BE2C (cell line): Measurements from ENCODE around the gene CPSF3.

ENCODE experiments used
- DNase-seq: peaks from one replicate; pipeline ENCODE4 v3.0.0-alpha.2; 2020
- H3K27me3 ChIP-seq: fragments of 250-450 bp; sonication (Bioruptor Pico); 2 replicates; pipeline ENCODE4 v1.5.1; 2020; ENCODE audit warnings: mild to moderate bottlenecking
- H3K36me3 ChIP-seq: fragments of 250-450 bp; sonication (Bioruptor Pico); 2 replicates; pipeline ENCODE4 v1.5.1; 2020; ENCODE audit warnings: mild to moderate bottlenecking
- H3K4me1 ChIP-seq: fragments of 250-450 bp; sonication (Bioruptor Pico); 2 replicates; pipeline ENCODE4 v1.5.1; 2020
- H3K4me3 ChIP-seq: 2 replicates; pipeline ENCODE4 v1.5.1; 2011; ENCODE audit warnings: low read depth, low read length
- H3K9me3 ChIP-seq: fragments of 250-450 bp; sonication (Bioruptor Pico); 2 replicates; pipeline ENCODE4 v1.5.1; 2020
- TF ChIP-seq, protein P1 (sequence below): IDR thresholded peaks from 2 replicates; pipeline ENCODE4 v1.5.1; 2012; ENCODE audit warnings: mild to moderate bottlenecking, low read depth, low read length

Gene CPSF3

DNA sequence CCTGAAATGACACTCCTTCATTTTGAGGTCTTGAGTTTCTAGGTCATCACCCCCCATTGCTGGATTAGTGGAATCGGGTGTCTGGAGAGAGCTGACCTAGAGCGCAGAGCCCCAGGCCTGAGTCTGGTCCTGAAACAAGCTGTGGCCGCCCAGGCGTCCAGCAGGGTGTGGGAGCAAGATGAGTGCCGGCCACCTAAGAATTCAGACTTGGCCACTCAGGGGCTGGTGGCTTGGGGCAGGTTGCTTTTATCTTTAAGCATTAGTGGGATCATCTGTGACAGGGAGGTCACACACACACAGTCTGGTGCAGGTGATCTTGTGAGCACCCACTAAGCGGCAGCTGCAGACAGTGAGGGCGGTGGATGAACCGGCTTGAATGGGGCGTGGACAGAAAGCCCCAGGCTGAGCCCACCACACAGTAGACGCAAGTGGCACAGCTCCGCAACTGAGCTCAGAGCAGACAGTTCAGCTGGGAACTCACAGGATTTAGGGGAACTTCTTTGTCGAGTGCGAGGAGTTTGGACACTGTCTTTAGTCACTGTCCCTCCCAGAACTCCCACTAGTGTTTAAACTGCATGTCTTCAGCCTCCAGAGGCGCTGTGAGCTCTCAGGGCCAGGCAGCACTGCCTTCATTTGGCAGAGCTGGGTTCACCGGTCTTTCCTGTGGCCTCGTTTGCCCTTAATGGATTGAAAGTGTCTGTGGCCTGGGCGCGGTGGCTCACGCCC is 21.6 kb upstream of the CPSF3 start:
- Histone ChIP-seq H3K36me3 (peaks cover 6% of the 10 kb centered on the region), H3K4me1 (no peaks in the 10 kb centered on the region), H3K4me3 (no peak overlapping the region), H3K27me3 (no peaks in the 10 kb centered on the region), H3K9me3 (no peaks in the 10 kb centered on the region)
- no peak for DNase-seq
- TF ChIP-seq, protein P1, sequence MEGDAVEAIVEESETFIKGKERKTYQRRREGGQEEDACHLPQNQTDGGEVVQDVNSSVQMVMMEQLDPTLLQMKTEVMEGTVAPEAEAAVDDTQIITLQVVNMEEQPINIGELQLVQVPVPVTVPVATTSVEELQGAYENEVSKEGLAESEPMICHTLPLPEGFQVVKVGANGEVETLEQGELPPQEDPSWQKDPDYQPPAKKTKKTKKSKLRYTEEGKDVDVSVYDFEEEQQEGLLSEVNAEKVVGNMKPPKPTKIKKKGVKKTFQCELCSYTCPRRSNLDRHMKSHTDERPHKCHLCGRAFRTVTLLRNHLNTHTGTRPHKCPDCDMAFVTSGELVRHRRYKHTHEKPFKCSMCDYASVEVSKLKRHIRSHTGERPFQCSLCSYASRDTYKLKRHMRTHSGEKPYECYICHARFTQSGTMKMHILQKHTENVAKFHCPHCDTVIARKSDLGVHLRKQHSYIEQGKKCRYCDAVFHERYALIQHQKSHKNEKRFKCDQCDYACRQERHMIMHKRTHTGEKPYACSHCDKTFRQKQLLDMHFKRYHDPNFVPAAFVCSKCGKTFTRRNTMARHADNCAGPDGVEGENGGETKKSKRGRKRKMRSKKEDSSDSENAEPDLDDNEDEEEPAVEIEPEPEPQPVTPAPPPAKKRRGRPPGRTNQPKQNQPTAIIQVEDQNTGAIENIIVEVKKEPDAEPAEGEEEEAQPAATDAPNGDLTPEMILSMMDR = no peak

DNA sequence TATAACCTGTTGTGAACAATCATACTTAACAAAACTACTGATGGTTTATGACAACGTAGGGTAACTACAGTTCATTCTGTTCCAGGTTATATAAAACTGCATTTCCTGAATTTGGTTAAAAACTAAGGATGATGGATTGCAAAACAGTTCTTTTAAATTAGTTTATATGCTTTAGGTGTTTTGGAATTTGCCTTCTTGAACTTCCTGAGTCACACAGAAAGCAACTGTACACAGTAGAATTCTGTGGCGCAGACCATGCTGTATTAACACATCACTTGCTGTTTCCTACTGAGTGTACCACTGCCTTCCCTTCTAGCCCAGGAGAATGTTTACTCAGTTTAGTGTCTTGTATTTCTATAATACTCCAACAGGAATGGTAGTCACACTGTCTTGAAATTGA is 19.5 kb upstream of the CPSF3 start:
- no peaks in the 10 kb centered on the region for H3K27me3 ChIP-seq

DNA sequence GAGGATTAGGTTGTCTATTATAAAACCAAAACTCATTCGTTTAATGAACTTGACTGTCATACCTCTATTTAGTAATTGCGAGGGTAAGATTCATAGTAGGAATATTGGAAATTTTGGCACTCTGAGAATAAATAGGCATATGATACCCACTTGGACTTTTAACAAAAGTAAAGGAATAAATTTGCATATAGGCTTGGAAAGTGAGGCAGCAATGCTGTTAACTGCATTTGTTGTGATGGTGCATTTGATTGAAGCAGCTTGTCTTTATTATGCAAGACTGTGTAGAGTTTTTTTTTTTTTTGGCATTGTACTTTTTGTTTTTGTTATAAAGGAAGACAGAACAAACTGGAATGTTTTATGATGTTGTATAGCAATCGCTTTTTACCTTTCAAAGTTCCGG is 19.0 kb upstream of the CPSF3 start:
- no peaks in the 10 kb centered on the region for H3K27me3 ChIP-seq
- no peaks in the 10 kb centered on the region for H3K4me1 ChIP-seq
- no peaks in the 10 kb centered on the region; the same call in 1 of the 2 replicates for H3K9me3 ChIP-seq
- no peak overlapping the region for H3K4me3 ChIP-seq
- no peak for DNase-seq
- H3K36me3 ChIP-seq = peaks cover 22% of the 10 kb centered on the region
- TF ChIP-seq, protein P1 = no peak

More for the DNA sequence above, 19.5 kb upstream of the CPSF3 start:
- H3K9me3 ChIP-seq = no peaks in the 10 kb centered on the region; the same call in 1 of the 2 replicates
- no peaks in the 10 kb centered on the region for H3K4me1 ChIP-seq
- no peak overlapping the region for H3K4me3 ChIP-seq
- DNase-seq = no peak
- peaks cover 22% of the 10 kb centered on the region for H3K36me3 ChIP-seq
- TF ChIP-seq, protein P1 = no peak

DNA sequence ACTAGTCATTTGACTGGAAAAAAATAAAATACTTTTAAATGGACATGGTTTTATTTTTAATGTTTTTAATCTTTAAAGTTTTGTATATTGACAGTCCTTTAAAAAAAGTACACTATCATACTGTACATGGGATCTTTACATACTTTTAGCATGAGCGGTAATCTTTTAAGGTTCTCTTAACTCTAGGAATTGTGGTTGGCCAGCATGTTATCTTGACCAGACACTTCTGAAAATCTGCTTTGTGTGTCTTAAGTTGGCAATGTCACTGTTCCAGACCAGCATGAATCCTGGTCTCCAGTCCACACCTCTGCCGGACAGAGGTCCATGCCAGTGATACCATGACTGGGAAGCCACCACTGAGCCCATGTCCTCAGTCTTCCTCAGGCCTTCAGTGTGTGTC is 17.8 kb upstream of the CPSF3 start:
- Histone ChIP-seq H3K4me1 (no peaks in the 10 kb centered on the region), H3K4me3 (no peak overlapping the region), H3K27me3 (no peaks in the 10 kb centered on the region), H3K36me3 (peaks cover 31% of the 10 kb centered on the region), H3K9me3 (no peaks in the 10 kb centered on the region; the same call in 1 of the 2 replicates)
- TF ChIP-seq, protein P1 = no peak
- no peak for DNase-seq

DNA sequence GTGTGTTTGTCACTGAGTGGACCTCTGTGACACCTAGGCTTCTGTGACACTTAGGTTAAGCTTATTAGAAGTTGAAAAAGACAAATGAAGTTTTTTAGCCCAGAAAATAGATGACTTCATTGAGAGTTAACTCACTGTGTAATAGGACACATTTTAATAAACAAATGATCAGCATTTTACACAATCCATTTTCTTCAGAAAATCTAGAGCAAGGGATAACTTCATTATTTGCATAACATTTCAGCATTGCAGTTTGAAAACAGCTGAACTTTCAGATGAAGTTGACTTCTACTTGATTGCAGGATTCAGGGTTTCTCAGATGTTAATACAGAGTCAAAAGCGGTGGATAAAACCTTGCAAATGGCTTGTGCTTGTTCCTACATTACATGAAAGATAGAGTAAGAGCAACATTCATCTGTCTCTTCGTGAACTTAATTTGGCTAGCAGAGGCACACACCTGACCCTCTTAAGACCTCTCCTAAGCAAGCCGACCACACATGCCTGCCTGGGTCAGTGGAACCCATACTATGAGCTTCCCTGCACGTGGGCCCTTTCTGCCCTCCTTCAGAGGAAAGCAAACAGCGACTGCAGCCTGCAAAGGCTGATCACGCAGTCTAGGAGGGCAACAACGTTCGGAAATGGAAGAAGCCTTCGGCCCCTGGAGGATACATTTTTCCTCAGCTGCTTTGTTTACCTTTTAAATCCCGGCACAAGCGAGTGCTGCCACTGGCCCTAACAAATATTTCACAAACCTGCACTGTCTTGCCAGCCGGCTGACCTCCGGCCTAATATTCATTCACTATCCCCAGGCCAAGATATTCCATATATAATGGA is 16.7 kb upstream of the CPSF3 start:
- no peaks in the 10 kb centered on the region; the same call in 1 of the 2 replicates for H3K9me3 ChIP-seq
- H3K27me3 ChIP-seq = no peaks in the 10 kb centered on the region
- DNase-seq = no peak
- TF ChIP-seq, protein P1 = no peak
- no peak overlapping the region for H3K4me3 ChIP-seq
- no peaks in the 10 kb centered on the region for H3K4me1 ChIP-seq
- peaks cover 39% of the 10 kb centered on the region for H3K36me3 ChIP-seq
